Esophagus squamous epithelium (tissue), 4 donors: ENCODE data around the gene FGF4.

Experiments used
- CTCF ChIP-seq, 6 experiments: fragments of 450-650 bp in 4 of 6; fragments of 200-600 bp in 2 of 6; sonication (generic) in 2 of 6; IDR thresholded peaks; one replicate each; pipeline ENCODE4 v1.5.1; 2016 to 2019; ENCODE audit warnings: antibody characterized with exemption in 6 of 6, mild to moderate bottlenecking in 4 of 6, moderate library complexity in 4 of 6
- POLR2A ChIP-seq, 4 donors: fragments of 450-650 bp; IDR thresholded peaks; one replicate each; pipeline ENCODE4 v1.6.1; 2017; ENCODE audit warnings: antibody characterized with exemption in 4 of 4, mild to moderate bottlenecking in 4 of 4, moderate library complexity in 3 of 4

GRCh38 chr11:69812946-69813345 lies 37.8 kb upstream of the FGF4 start:
- TF ChIP-seq CTCF (IDR thresholded peaks at IDR 0.05), result no peak
- TF ChIP-seq POLR2A (IDR thresholded peaks at IDR 0.05), result no peak
